Left ventricle myocardium inferior (tissue), 1 donor: Measurements from ENCODE around the gene SLC17A9. TPM values are rescaled to one million over a fixed set of nuclear protein-coding genes. Genes with fewer than 3 reads are reported as not detected.

ENCODE experiments used
- DNase-seq: peaks from one replicate; pipeline ENCODE4 v3.0.0-alpha.2; 2020
- H3K27ac ChIP-seq: fragments of 200-600 bp; replicated peaks from 2 replicates; pipeline ENCODE4 v1.8.0; 2021
- H3K27me3 ChIP-seq: fragments of 200-600 bp; 2 replicates; pipeline ENCODE4 v1.8.0; 2021; ENCODE audit warnings: low read depth
- H3K36me3 ChIP-seq: fragments of 200-600 bp; 2 replicates; pipeline ENCODE4 v1.8.0; 2021
- H3K4me1 ChIP-seq: fragments of 200-600 bp; 2 replicates; pipeline ENCODE4 v1.8.0; 2021
- H3K4me3 ChIP-seq: fragments of 200-600 bp; 2 replicates; pipeline ENCODE4 v1.8.0; 2021; ENCODE audit warnings: mild to moderate bottlenecking, moderate library complexity
- H3K9me3 ChIP-seq: fragments of 200-600 bp; replicated peaks from 2 replicates; pipeline ENCODE4 v1.8.0; 2021
- intact Hi-C: fragments of 100-400 bp; cut with micrococcal nuclease; formaldehyde crosslinking; loops from one replicate; pipeline ENCODE4 v1.11.0; 2022
- total RNA-seq: library from RNA; stranded (reverse); fragmentation: NEBNext Ultra II Directional; extraction: Animal tissue kit (Norgen Biotek cat#: 25700); gene quantifications from one replicate; pipeline ENCODE4 v1.2.1, GENCODE V29; 2021
- TF ChIP-seq, protein P1 (sequence below): fragments of 200-600 bp; IDR thresholded peaks from 2 replicates; pipeline ENCODE4 v1.8.0; 2021; ENCODE audit warnings: antibody characterized with exemption, mild to moderate bottlenecking, borderline replicate concordance
- donor health status: DM: no; HTN: yes; CAD: no; lungs with severe emphysema.

The SLC17A9 gene
- total RNA-seq, 1 donor from 2014 or later = 0.47 TPM

DNA sequence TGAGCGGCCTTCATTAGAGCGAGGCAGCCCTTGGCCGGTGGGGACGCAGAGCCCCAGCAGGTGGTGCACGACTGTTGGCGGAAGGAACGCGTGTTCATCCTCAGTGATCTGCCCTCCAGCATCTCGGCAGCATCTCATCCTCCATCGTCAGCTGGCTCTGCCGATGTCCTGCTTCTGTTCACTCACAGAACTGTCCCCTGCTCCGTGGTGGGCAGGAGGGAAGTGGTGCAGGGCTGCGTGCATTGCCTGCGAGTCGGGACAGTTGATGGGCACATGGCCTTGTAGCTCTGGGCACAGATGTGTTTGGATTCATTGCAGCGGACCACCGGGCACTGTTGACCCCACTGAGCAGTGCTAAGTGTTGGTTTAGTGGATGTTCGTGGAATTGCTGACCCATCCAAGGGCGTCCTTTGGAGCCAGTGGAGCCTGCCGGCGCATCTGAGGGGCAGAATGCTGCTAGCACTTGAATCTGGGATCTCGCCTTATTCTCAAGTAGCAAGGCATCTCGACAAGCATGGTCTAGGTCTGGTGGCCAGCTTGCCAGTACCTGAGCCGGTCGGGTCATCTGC, 6.7 kb upstream of the SLC17A9 start:
- TF ChIP-seq, protein P1, sequence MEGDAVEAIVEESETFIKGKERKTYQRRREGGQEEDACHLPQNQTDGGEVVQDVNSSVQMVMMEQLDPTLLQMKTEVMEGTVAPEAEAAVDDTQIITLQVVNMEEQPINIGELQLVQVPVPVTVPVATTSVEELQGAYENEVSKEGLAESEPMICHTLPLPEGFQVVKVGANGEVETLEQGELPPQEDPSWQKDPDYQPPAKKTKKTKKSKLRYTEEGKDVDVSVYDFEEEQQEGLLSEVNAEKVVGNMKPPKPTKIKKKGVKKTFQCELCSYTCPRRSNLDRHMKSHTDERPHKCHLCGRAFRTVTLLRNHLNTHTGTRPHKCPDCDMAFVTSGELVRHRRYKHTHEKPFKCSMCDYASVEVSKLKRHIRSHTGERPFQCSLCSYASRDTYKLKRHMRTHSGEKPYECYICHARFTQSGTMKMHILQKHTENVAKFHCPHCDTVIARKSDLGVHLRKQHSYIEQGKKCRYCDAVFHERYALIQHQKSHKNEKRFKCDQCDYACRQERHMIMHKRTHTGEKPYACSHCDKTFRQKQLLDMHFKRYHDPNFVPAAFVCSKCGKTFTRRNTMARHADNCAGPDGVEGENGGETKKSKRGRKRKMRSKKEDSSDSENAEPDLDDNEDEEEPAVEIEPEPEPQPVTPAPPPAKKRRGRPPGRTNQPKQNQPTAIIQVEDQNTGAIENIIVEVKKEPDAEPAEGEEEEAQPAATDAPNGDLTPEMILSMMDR = no peak
- Histone ChIP-seq H3K4me1 (peaks cover 51% of the 10 kb centered on the region), H3K27ac (no peak overlapping the region), H3K36me3 (peaks cover 76% of the 10 kb centered on the region), H3K4me3 (no peak overlapping the region), H3K9me3 (peaks cover 4% of the 10 kb centered on the region), H3K27me3 (no peaks in the 10 kb centered on the region)
- intact Hi-C loops = no loop called here
- no peak for DNase-seq

DNA sequence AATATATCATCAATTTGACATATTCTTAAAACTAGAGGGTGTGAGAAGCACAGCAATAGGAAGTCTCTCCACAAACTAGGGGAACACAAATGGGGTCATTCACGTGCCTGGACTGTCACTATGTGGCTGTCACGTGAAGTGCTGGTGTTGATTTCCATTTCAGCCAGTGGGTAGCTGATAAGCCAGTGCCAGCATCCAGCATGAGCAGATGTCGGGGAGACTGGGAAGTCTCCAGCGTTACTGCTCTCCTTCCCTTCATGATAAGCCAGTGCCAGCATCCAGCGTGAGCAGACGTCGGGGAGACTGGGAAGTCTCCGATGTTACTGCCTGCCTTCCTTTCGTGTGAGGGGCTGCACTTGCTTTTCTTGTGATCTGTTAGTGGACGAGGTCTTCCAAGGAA, 5.6 kb upstream of the SLC17A9 start:
- H3K9me3 ChIP-seq = peaks cover 4% of the 10 kb centered on the region
- TF ChIP-seq, protein P1 = no peak
- peak overlapping the region; percentile 14 for H3K4me3 ChIP-seq
- H3K4me1 ChIP-seq = peaks cover 42% of the 10 kb centered on the region
- H3K27me3 ChIP-seq = no peaks in the 10 kb centered on the region
- peaks cover 67% of the 10 kb centered on the region for H3K36me3 ChIP-seq
- intact Hi-C loops = no loop called here
- H3K27ac ChIP-seq = peak overlapping the region; percentile 17
- peak; percentile 47 for DNase-seq

DNA sequence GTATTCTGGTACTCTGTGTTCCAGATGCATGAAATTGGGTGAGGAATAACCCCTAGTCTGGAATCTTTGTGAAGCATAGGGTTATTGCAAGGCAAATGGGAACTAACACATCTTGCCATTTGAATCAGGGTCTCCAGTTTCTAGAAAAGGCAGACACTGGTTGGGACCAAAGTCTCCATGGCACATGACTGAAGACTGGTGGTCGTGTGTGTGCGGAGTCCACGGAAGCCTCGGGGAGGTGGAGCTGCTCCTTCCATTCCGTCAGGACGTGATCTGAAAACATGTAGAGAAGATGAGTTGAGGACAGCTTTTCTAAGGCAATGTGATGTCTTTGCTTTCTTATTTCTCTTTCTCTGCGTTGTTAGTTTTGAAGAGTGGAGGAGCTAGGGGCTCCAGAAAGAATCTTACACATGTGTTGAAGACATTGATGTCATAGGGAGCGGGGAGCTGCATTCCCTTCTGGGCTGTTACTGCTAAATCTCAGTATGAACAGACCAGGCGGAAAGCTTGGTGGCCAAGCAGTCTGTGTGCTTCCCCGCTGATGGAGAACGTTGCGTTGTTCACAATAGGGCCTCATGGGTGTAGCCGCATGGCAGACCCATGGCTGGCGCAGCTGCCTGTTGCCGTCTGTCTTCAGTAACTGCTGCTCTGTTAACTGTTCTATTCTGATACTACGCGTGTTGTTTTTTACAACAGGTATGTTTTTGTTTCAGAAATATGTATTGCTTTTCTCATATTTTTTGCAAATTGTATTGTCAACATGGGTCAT, 4.8 kb upstream of the SLC17A9 start:
- Histone ChIP-seq H3K36me3 (peaks cover 64% of the 10 kb centered on the region), H3K4me1 (peaks cover 42% of the 10 kb centered on the region), H3K27me3 (no peaks in the 10 kb centered on the region), H3K9me3 (peaks cover 4% of the 10 kb centered on the region), H3K27ac (no peak overlapping the region), H3K4me3 (no peak overlapping the region)
- TF ChIP-seq, protein P1 = no peak
- intact Hi-C loops = no loop called here
- DNase-seq = no peak

DNA sequence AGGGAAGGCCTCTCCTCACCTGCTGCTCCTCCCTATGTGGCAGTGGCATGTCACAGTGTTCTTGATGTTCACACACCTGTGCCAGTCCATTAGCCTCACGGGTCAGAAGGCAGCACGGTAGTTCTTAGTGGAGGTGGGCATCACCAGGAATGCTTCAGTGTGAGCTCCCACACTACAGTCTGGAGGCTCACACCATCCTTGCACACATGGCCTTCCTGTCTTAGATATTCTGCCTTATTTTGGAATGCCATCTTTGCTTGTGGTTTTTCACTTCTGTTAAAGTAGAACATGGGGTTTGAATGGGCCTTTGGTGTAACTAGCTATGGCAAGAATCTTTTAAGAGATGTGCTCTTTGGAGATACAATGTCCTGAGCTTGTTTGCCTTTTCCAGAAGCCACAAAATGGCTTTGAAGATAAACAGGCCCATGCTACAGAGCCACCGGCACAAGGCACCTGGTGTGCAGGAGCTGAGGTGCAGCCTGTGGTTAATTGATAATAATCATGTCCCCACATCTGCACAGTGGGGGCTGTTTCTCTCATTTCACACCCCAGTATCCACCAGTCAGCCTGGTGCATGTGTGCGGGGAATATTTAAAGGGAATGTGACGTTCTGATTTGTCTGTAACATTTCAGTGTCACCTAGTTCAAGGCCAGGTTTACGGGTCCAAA, 3.2 kb upstream of the SLC17A9 start:
- Histone ChIP-seq H3K4me1 (peaks cover 46% of the 10 kb centered on the region), H3K36me3 (peaks cover 48% of the 10 kb centered on the region), H3K9me3 (peaks cover 4% of the 10 kb centered on the region), H3K4me3 (no peak overlapping the region), H3K27ac (no peak overlapping the region), H3K27me3 (no peaks in the 10 kb centered on the region)
- TF ChIP-seq, protein P1 = no peak
- DNase-seq = no peak
- intact Hi-C loops = no loop called here

DNA sequence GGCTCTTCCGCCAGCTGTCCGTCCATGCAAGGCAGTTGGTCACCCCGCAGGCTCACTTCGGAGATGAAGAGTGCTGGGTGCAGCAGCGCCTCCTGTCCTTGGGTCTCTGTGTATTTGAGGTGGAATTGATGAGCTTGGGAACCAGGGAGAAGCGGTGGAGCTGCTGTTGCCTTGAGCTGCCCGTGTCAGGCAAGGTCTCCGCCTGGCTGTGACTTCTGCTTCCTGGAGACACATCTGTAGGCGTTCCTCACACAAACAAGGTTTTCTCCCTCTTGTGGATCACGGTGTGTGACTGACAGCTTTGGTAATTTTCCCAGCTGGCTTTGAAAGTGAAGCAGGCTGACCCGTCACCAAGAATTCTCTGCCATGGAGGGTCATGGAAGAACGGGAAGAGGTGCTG, 2.5 kb upstream of the SLC17A9 start:
- TF ChIP-seq, protein P1 = no peak
- Histone ChIP-seq H3K4me1 (peaks cover 51% of the 10 kb centered on the region), H3K27ac (no peak overlapping the region), H3K9me3 (peaks cover 4% of the 10 kb centered on the region), H3K36me3 (peaks cover 41% of the 10 kb centered on the region), H3K27me3 (no peaks in the 10 kb centered on the region), H3K4me3 (no peak overlapping the region)
- intact Hi-C loops = no loop called here
- DNase-seq = no peak
